NCI-H2029 treated with DMSO at 0.1 percent for 48 hours (cell line): ENCODE measurements around the gene AIF1.
"Not testable (repeated sequence)": the region's sequence is repeated elsewhere in the genome, so short reads cannot be mapped to it uniquely, and the experiment has no call there.

Experiments used
- DNase-seq: peaks from one replicate; lab custom pipeline; 2025; lab: John Stamatoyannopoulos, UW

The AIF1 gene

DNA sequence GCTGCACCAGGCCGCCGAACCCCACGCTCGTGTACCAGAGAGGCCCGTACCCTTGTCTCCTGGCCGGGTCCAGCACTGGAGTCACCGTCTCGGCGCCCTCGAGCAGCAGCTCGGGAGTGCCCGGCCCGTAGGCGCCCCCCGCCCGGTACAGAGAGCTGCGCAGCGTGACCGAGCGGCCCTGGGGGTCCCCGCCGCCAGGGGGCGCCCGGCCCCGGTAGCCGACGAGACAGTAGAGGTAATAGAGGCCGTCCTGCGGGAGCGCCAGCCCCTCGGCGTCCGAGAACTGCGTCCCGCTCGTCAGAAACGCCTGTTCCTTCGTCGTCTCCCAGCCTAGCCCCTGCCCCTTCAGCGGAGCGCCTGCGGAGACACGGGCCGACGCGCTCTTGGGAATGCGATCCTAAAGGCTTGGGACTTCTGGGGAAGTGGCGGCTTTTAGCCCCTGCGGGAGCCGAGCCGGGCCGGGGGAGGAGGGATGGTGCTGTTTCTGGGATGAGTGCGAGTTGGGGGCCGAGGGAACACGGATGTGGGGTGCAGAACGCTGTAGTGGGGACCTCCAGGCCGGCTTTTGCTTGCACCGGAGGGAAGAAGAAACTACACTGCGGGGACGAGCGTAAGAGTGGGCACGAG is 34.1 kb upstream of the AIF1 start:
- DNase-seq = peak; percentile 16

- DNase-seq = no peak
Observed at GRCh38 chr6:31581434-31582229, 33.4 kb upstream of the AIF1 start.

DNA sequence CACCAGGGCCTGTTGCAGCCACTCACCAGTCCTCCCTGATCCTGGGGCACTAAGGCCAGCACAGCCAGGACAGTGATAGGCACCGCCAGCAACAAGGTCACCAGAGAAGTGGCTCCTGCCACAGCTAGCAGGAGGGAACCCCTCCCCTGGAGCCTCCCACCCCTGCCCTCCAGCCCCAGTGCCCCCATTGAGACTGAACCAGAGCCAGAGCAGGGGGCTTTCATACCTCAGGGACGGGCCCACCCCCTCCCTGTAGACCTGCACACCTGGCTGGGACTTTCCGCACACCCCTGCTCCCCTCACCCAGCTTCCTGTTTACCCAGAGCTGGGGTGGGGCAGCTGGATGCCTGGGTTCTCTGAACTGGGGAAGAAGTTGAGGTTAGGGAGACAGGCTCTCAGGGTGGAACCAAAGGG is 32.8 kb upstream of the AIF1 start, which contains the start of gene LTB:
TSS of gene LTB (minus strand) at position 195 of the 414 bp plus-strand sequence. CDS start at position 188, 7 bp downstream.
- no peak for DNase-seq

GRCh38 chr6:31585491-31585890 is 29.5 kb upstream of the AIF1 start:
- DNase-seq = no peak

- no peak for DNase-seq
Observed at GRCh38 chr6:31586008-31586407, 29.0 kb upstream of the AIF1 start, which contains the start of gene LST1. TSS of gene LST1 (plus strand) at chr6:31586277. CDS start at chr6:31587300, 1,023 bp downstream.

GRCh38 chr6:31586599-31587281 is 28.3 kb upstream of the AIF1 start:
- no peak for DNase-seq

DNA sequence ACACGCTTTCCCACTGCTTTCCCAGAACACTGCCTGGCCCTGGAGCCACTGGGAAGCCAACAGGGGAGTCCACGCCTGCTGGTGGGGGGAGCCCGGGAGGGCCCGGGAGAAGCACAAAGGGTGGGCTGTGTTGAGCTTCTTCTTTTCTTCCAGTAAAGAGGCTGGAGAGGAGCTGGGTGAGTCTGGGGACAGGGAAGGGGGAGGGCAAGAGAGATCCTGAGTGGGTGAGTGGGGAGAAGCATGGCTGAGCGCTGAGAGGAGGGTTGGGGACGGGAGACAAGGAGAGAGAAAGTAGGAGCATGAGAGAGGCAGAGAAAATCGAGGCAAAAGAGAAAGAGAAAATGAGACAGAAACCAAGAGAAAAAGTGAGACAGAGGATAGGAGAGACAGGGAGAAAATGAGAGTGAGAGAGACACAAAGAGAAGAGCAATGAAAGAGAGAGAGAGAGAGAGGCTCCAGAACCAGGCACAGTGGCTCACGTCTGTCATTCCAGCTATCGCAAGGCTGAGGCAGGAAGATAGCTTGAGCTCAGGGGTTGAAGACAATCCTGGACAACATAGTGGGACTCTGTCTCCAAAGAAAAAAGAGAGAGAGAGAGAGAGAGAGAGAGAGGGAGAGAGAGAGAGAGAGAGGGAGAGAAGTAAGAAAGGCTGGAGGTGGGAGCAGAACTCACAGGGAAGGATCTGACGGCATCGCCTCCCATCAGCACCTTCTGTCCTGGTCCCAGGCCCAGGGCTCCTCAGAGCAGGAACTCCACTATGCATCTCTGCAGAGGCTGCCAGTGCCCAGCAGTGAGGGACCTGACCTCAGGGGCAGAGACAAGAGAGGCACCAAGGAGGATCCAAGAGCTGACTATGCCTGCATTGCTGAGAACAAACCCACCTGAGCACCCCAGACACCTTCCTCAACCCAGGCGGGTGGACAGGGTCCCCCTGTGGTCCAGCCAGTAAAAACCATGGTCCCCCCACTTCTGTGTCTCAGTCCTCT is 26.9 kb upstream of the AIF1 start:
- no peak for DNase-seq

DNA sequence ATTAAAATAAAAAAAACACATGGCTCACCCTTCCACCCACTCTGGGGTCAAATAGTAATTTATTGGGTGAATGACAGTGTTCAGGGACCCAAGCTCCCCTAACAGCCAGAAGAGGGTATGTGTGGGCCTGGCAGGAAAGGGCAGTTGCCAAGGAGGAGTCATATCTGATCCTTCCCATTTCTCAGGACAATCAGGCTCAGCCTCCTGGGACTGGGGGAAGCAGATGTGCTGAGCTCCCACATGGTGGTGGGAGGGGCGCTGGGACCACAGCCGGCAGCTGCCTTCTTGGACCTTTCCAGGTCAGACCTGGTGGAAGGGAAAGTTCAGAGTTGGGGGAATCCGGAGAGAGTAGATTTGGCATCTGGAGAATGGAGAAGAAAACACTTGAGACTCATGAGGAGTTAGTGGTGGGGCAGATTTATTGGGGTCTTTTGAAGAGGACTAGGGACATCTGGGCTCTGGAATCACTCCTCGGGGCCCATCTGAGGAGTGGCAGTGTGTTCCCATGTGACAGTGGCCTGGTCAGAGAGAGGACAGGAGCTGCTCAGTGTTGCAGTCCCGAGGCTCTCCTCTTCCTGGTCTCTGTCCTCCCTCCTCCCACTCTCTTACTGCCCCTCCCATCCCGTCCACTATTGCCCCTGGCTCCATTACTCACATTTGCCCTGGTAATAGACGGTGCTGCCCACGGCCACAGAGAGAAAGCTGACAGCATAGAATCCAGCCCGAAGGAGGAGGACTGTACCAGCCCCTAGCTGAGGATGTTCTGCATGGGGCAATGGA is 26.0 kb upstream of the AIF1 start:
- no peak for DNase-seq

GRCh38 chr6:31590691-31591090 is 24.3 kb upstream of the AIF1 start:
- not testable (repeated sequence) for DNase-seq

GRCh38 chr6:31592396-31592771 is 22.6 kb upstream of the AIF1 start:
- no peak for DNase-seq

- DNase-seq = no peak
Observed at GRCh38 chr6:31597006-31597405, 18.0 kb upstream of the AIF1 start.

- no peak for DNase-seq
Observed at GRCh38 chr6:31607317-31607716, 7.7 kb upstream of the AIF1 start.

GRCh38 chr6:31609519-31610406 is 5.3 kb upstream of the AIF1 start:
- no peak for DNase-seq

- DNase-seq = no peak
Observed at GRCh38 chr6:31610968-31611367, 4.1 kb upstream of the AIF1 start.

- no peak for DNase-seq
Observed at GRCh38 chr6:31614075-31614619, 887 bp upstream of the AIF1 start.

GRCh38 chr6:31615748-31616147 is 714 bp downstream of the AIF1 start:
- DNase-seq = no peak

- DNase-seq = no peak
Observed at GRCh38 chr6:31617010-31617409, 2.0 kb downstream of the AIF1 start.

DNA sequence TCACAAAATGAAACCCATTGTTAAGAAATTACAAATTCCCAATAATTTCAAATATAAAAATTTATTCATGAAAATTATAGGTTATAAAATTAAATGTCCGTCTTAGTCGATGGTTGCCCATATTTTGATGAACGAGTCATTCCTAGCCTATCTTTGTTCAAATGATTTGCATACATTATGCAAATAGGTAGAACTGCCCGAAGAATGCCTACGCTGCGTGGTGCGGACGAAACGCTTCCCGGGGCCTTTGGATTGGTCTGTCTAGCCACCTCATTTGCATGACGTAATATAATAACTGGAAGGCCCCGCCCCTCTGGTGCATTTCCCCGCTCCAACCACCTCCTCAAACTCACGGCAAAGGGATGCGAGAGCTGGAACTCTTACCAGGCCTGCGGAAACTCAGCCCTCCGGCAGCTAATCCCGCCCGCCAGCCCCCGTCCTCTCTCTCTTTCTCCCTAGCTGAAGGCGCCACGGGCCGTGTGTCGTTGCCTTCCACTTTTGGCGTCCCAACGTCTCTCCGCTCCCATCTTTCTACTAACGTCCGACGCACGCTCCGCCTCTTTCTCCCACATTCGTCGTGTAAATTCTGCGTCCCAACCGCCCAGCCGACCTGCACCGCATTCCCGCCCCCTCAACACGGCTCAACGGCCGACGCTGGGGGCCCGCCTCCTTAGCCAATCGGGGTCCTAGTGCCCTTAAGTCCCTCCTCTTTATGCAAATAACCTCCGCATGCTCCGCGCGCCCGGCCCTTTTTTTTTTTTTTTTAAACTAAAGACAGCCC is 5.0 kb downstream of the AIF1 start:
- peak; percentile 98 for DNase-seq
